PC-3 (cell line): ENCODE results near the gene ME2.

Experiments used
- CTCF ChIP-seq: fragments of 300-600 bp; sonication (generic); conservative IDR thresholded peaks from 2 replicates; pipeline ENCODE4 v1.5.1; 2017; ENCODE audit warnings: antibody characterized with exemption, low read depth, mild to moderate bottlenecking, low read length
- EZH2 ChIP-seq: fragments of 300-600 bp; sonication (generic); IDR thresholded peaks from one replicate; pipeline ENCODE4 v1.6.1; 2017; ENCODE audit warnings: antibody characterized with exemption, mild to moderate bottlenecking, low read length; ENCODE audit not compliant: unreplicated experiment

- no peak for TF ChIP-seq CTCF
- TF ChIP-seq EZH2: no peak
Observed at GRCh38 chr18:50902797-50903196, 23.9 kb downstream of the ME2 start.
